OCI-LY3 (cell line): ENCODE results near the gene FZR1.

Experiments used
- H2AFZ ChIP-seq: fragments of 200-600, 300-600 bp; shearing (Covaris generic); 2 replicates; pipeline ENCODE4 v1.6.0; 2014; ENCODE audit warnings: antibody characterized with exemption, low read depth, low read length
- H3K27ac ChIP-seq: fragments of 200-600, 300-600 bp; sonication (generic); 2 replicates; pipeline ENCODE4 v1.5.1; 2014; ENCODE audit warnings: mild to moderate bottlenecking, low read length, moderate library complexity, mixed read lengths
- H3K27me3 ChIP-seq: fragments of 200-600, 300-600 bp; sonication (generic); 2 replicates; pipeline ENCODE4 v1.6.1; 2014; ENCODE audit warnings: low read depth, low read length, mixed read lengths
- H3K36me3 ChIP-seq: fragments of 200-600, 300-600 bp; sonication (generic); replicated peaks from 2 replicates; pipeline ENCODE3; 2014; ENCODE audit warnings: low read depth, low read length, mixed read lengths
- H3K4me1 ChIP-seq: fragments of 300-600, 200-600 bp; sonication (generic); 2 replicates; pipeline ENCODE4 v1.6.1; 2014; ENCODE audit warnings: low read length, mixed read lengths
- H3K4me2 ChIP-seq: fragments of 200-600, 300-600 bp; sonication (generic); 2 replicates; pipeline ENCODE4 v1.6.1; 2014; ENCODE audit warnings: low read length, mixed read lengths
- H3K4me3 ChIP-seq: fragments of 300-600, 200-600 bp; sonication (generic); 2 replicates; pipeline ENCODE4 v1.5.1; 2014; ENCODE audit warnings: antibody characterized with exemption, mild to moderate bottlenecking, low read length, moderate library complexity
- H3K79me2 ChIP-seq: fragments of 300-600, 200-600 bp; shearing (Covaris generic); 2 replicates; pipeline ENCODE4 v1.6.1; 2014; ENCODE audit warnings: mild to moderate bottlenecking, low read length, mixed read lengths
- H3K9ac ChIP-seq: fragments of 300-600, 200-600 bp; shearing (Covaris generic); 2 replicates; pipeline ENCODE4 v1.6.0; 2014; ENCODE audit warnings: mild to moderate bottlenecking, low read length, moderate library complexity
- H3K9me3 ChIP-seq: fragments of 200-600, 300-600 bp; shearing (Covaris generic); 2 replicates; pipeline ENCODE4 v1.6.1; 2014; ENCODE audit warnings: low read length, mixed read lengths; ENCODE audit not compliant: insufficient read depth
- H4K20me1 ChIP-seq: fragments of 200-600, 300-600 bp; sonication (generic); 2 replicates; pipeline ENCODE4 v1.6.1; 2016; ENCODE audit warnings: low read length, mixed read lengths; ENCODE audit not compliant: insufficient read depth
- CTCF ChIP-seq: fragments of 200-600, 300-600 bp; sonication (generic); IDR thresholded peaks from 2 replicates; pipeline ENCODE4 v1.5.1; 2014; ENCODE audit warnings: antibody characterized with exemption, low read length, low read depth
- EZH2phosphoT487 ChIP-seq: fragments of 200-600 bp; shearing (Covaris generic); IDR thresholded peaks from 2 replicates; pipeline ENCODE4 v1.6.1; 2018; ENCODE audit warnings: antibody characterized with exemption, mixed run types, low read depth

FZR1 gene

GRCh38 chr19:3465552-3465951 is 40.6 kb upstream of the FZR1 start:
- H3K4me2 ChIP-seq: no peak overlapping the region
- no peaks in the 10 kb centered on the region for H4K20me1 ChIP-seq
- no peak overlapping the region for H3K4me3 ChIP-seq
- H3K4me1 ChIP-seq: no peaks in the 10 kb centered on the region
- H3K79me2 ChIP-seq: no peaks in the 10 kb centered on the region
- H3K27ac ChIP-seq: no peak overlapping the region
- H3K9me3 ChIP-seq: no peaks in the 10 kb centered on the region
- no peak for TF ChIP-seq EZH2phosphoT487
- no peak for TF ChIP-seq CTCF
- no peaks in the 10 kb centered on the region for H3K27me3 ChIP-seq
- no peak overlapping the region for H2AFZ ChIP-seq
- peaks cover 6% of the 10 kb centered on the region for H3K36me3 ChIP-seq
- H3K9ac ChIP-seq: no peak overlapping the region

GRCh38 chr19:3466635-3467034 is 39.5 kb upstream of the FZR1 start:
- Histone ChIP-seq H4K20me1 (no peaks in the 10 kb centered on the region), H3K9ac (no peak overlapping the region), H3K9me3 (no peaks in the 10 kb centered on the region), H3K79me2 (no peaks in the 10 kb centered on the region), H2AFZ (no peak overlapping the region), H3K27me3 (no peaks in the 10 kb centered on the region), H3K36me3 (peaks cover 6% of the 10 kb centered on the region), H3K4me1 (no peaks in the 10 kb centered on the region), H3K4me2 (no peak overlapping the region), H3K27ac (no peak overlapping the region), H3K4me3 (no peak overlapping the region)
- TF ChIP-seq CTCF (no peak), EZH2phosphoT487 (no peak)

- H3K4me3 ChIP-seq: no peak overlapping the region
- no peaks in the 10 kb centered on the region for H3K79me2 ChIP-seq
- H4K20me1 ChIP-seq: no peaks in the 10 kb centered on the region
- H3K4me1 ChIP-seq: no peaks in the 10 kb centered on the region
- no peak overlapping the region for H3K9ac ChIP-seq
- no peak overlapping the region for H2AFZ ChIP-seq
- peaks cover 6% of the 10 kb centered on the region for H3K36me3 ChIP-seq
- no peaks in the 10 kb centered on the region for H3K27me3 ChIP-seq
- no peak for TF ChIP-seq CTCF
- TF ChIP-seq EZH2phosphoT487: no peak
- no peaks in the 10 kb centered on the region for H3K9me3 ChIP-seq
- no peak overlapping the region for H3K27ac ChIP-seq
- no peak overlapping the region for H3K4me2 ChIP-seq
Observed at GRCh38 chr19:3467437-3468198, 38.5 kb upstream of the FZR1 start.

GRCh38 chr19:3468211-3468610 is 37.9 kb upstream of the FZR1 start:
- H2AFZ ChIP-seq: no peak overlapping the region
- no peak overlapping the region for H3K4me3 ChIP-seq
- no peak overlapping the region for H3K9ac ChIP-seq
- no peaks in the 10 kb centered on the region for H3K27me3 ChIP-seq
- H3K79me2 ChIP-seq: no peaks in the 10 kb centered on the region
- no peaks in the 10 kb centered on the region for H3K4me1 ChIP-seq
- TF ChIP-seq CTCF (no peak), EZH2phosphoT487 (no peak)
- H3K27ac ChIP-seq: no peak overlapping the region
- H4K20me1 ChIP-seq: no peaks in the 10 kb centered on the region
- no peak overlapping the region for H3K4me2 ChIP-seq
- H3K9me3 ChIP-seq: no peaks in the 10 kb centered on the region
- peaks cover 6% of the 10 kb centered on the region for H3K36me3 ChIP-seq
